HG03571 (cell line): ENCODE data around the gene FBXL5.
"Not testable (repeated sequence)": the region's sequence is repeated elsewhere in the genome, so short reads cannot be mapped to it uniquely, and the experiment has no call there.

Experiments used
- ATAC-seq: cut with Tn5 transposase; IDR thresholded peaks from one replicate; pipeline ENCODE4 v1.9.1; 2021; ENCODE audit not compliant: unreplicated experiment

The FBXL5 gene

DNA sequence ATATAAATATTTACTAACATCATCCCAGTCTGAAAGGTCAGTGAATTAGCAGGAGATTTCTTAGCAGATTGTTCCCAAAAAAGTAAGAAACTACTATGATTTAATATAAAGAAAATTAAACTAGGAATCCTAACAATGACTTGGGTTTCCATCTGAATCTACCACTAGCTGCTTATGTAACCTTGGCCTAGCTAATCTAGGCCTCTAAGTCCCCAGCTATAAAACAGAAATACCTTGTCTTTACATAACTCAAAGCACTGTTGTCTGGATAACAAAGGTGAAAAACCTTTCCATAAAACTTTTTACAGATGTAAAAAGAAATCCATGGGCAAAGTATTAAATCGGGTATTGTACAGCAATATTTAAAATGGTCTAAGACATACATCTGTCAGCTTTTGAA is 3.0 kb downstream of the FBXL5 start:
- ATAC-seq: no peak

DNA sequence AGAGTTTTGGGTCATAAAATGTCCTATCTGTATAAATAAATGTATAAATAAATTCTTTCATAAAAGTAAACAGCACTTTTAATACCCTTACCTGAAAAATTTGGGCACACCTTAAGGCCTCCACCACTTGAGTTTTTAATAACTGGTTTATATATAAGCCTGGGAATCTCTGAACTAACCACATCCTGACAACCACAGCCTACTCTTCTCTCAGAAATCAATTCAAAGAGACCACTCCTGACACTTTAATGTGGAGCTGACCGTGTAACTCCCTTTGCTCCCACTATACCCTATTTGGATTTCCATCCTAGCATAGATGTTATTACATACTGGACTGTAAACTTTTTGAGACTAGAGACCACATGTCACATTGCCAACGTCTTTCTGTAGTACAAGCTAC is 3.5 kb downstream of the FBXL5 start:
- ATAC-seq: no peak

GRCh38 chr4:15649914-15650545 is 5.1 kb downstream of the FBXL5 start:
- ATAC-seq: no peak

DNA sequence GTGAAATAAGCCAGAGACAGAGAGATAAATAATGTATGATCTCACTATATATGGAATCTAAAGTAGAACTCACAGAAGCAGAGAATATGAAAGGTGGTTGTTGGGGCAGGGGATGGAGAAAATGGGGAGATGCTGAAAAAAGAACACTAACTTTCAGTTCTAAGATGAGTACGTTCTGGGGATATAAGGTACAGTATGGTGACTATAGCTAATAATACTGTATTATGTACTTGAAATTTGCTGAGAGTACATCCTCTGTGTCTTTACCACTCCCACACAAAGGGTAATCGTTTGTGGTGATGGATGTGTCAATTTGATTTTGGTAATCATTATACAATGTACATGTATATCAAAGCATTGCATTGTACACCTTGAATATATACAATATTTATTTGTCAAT is 6.6 kb downstream of the FBXL5 start:
- no peak for ATAC-seq

DNA sequence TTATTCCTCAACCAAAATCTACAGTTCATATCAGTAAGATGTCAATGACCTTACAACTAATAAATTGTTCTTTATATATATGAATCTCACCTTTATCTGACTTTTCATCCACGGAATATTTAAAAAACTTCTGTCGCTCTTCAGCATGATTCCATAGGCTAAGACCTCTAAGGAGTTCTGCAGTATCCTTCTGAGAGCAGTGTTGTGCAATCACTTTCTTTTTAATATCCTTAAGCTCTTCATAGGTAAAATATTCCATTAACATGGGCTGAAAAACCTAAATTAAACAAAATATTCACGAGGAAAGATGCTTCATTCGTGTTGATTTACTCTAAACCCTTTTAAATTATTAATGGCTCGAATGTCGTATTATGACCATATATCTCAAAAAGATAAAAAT is 16.7 kb downstream of the FBXL5 start:
- ATAC-seq: no peak

- ATAC-seq: no peak
Measured at GRCh38 chr4:15636818-15637217, 18.3 kb downstream of the FBXL5 start.

- ATAC-seq: not testable (repeated sequence)
Measured at GRCh38 chr4:15617407-15617806, 37.8 kb downstream of the FBXL5 start.

DNA sequence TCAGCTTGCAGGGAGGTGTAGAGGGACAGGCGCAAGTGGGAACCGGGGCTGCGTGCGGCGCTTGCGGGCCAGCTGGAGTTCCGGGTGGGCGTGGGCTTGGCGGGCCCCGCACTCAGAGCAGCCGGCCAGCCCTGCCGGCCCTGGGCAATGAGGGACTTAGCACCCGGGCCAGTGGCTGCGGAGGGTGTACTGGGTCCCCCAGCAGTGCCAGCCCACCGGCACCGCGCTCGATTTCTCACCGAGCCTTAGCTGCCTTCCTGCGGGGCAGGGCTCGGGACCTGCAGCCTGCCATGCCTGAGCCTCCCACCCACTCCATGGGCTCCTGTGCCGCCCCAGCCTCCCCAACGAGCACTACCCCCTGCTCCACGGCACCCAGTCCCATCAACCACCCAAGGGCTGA is 40.3 kb downstream of the FBXL5 start:
- ATAC-seq: not testable (repeated sequence)

DNA sequence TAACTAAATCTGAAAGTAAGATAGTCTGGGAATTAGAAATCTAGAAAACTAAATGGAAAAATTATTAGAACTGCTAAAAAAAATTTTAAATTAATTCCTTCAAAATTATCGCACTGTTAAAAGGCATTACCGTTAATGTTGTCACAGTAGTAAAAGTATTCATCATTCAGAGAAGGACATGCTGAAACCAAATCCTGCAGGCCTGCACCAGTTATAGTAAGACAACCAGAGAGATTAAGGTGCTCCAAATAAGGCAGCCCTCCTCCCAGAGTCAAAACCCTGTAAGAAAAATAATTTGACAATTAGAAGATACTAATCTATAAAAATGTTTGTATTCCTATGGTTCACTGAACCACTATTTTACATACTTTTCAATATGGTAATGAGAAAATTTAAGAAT is 43.0 kb downstream of the FBXL5 start:
- no peak for ATAC-seq

DNA sequence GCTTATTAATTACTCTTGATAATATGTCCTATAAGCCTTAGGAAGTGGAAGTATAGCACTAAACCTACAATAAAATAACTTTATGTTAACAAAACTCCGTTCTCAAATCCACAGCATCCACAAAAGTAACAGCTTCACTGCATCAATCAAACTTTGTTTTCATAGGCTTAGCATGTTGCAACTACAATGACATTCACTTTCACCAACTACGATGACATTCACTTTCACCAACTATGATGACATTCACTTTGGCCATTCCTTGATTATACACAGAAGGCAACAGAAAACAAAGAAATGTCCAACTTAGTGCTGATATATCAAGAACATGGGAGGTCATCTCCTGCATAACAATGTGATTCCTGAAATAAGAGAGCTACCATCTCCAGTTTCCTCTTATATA is 44.3 kb downstream of the FBXL5 start:
- ATAC-seq: no peak

GRCh38 chr4:15605537-15605936 is 49.6 kb downstream of the FBXL5 start:
- no peak for ATAC-seq

DNA sequence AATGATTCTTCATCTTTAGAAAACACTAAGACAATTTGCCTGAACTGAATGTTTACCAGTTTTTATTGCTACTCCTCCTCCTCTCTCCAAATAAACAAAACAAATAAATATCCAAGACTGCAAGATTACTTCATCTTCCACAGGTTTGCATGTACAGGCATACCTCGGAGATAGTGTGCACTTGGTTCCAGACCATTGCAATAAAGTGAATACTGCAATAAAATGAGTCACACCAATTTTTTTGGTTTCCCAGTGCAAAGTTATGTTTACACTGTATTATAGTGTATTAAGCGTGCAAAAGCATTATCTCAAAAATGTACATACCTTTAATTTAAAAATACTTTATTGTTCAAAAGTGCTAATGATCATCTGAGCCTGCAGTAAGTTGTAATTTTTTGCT is 53.3 kb downstream of the FBXL5 start:
- no peak for ATAC-seq

DNA sequence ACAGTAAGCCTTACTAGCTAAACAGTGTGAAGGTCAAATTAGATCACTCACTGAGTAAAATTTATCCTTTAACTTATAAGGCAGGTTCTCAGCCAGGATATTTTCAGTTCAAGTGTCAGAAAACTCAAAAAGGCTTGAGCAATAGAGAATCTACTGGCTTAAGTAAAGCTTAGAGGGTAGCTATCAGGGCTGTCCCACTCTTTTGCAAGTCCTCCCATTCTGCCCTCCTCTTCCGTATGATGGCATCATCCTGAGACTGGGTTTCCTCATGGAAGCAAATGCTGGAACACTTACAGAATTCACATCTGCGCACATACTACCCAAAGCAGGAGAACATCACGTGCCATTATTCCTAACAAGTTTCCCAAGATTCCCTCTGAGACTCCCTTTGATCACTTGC is 55.0 kb downstream of the FBXL5 start:
- no peak for ATAC-seq

DNA sequence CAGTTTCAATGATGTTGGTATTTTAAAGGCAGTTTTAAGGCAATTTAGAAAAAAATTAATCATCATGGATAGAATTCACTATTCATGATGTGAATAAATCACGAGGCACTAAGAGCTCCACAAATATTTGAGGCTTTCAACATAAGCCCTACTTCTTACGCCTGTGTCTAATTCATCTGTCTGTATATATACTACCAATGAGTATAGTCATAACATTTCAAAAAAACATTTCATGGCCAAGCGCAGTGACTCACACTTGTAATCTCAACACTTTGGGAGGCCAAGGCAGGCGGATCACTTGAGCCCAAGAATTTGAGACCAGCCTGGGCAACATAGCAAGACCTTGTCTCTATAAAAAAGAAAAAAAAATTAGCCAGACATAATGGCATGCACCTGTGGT is 56.5 kb downstream of the FBXL5 start:
- no peak for ATAC-seq

DNA sequence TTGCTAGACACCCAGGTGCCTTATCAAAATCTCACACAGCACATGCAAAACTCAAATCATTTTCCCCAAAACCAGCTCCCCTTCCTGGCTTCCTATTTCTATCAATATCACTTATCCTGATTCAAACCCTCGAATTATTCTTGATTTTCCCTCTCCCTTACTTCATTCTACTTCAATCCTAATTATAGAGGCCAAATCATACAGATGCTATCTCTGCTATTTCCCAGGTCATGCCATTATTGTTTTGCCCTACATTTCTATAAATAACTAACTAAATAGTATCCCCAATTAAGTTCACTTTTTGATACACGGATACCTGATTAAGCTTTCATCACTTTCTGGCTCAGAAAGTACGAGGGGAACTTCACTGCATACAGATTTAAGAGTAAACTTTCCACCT is 62.4 kb downstream of the FBXL5 start:
- ATAC-seq: no peak

DNA sequence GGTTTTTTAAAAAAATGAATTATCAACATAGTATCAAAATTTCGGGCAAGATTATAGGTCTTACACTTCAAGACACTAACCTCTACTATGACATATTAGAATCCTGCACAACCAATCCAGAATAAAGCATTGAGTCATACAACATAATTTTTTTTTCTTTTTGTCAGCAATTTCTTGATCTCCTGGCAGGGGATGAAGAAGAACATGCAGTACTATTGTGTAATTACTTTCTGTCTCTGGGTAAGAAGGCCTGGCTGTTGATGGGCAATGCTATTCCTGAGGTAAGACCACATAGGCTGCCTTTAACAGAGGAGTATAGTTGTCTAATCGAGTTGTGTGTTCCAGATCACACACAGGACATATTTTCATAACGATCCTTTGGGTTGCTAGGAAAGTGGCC is 67.5 kb downstream of the FBXL5 start:
- ATAC-seq: no peak

GRCh38 chr4:15586066-15586465 is 69.1 kb downstream of the FBXL5 start:
- ATAC-seq: no peak

GRCh38 chr4:15585331-15585730 is 69.8 kb downstream of the FBXL5 start:
- ATAC-seq: no peak

DNA sequence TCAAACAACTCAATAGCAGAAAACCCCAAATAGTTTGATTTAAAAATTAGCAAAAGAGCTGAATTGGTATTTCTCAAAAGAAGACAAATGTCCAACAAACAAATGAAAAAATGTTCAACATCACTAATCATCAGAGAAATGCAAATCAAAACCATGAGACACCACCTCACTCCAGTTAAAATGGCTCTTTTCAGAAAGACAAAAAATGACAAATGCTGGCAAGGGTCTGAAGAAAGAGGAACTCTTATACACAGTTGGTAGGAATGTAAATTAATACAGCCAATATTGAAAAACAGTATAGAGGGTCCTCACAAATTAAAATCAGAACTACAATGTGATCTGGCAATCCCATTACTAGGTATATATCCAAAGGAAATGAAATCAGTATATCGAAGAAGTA is 70.4 kb downstream of the FBXL5 start:
- no peak for ATAC-seq

DNA sequence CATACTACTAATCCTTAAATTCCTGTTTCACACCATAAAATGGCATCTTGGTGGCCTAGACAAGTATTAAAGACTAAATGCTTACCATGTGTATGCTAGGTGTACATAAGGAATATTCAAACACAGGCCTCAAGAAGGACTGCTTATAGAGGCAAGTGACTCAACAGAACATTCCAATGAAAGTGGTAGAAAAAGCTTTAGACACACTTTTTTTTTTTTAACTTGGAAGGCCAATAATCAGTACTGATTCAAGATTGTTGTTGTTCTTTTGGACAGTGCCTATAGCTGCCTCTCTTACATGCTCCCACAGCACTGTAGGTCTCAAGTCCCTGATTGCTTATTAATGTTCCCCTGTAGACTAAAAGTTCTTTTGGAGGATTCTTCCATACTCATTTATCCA is 77.6 kb downstream of the FBXL5 start:
- no peak for ATAC-seq

- no peak for ATAC-seq
Measured at GRCh38 chr4:15575966-15576365, 79.2 kb downstream of the FBXL5 start.

- ATAC-seq: no peak
Measured at GRCh38 chr4:15569746-15570145, 85.4 kb downstream of the FBXL5 start.

DNA sequence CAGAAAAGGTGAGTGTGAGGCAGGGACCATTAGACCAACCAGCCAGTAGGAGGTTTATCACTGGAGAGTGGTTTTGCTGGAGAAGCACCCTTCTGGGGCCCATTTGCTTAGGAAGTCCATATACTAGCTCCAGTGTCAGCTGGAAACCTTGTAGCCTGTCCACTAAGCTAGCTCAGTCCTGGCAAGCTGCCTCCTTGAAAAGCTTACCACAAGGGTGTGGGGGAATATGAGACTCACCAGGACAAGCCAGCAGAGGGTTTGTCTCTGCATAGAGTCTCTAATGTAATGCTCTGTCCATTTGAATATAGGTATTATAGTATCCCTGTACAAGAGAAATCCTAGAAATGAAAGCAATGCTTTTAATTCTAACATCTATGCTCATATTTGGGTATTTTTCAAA is 86.3 kb downstream of the FBXL5 start:
- no peak for ATAC-seq

- ATAC-seq: no peak
Measured at GRCh38 chr4:15563871-15564270, 91.3 kb downstream of the FBXL5 start.
